A549 (cell line): ENCODE measurements around the gene MYRFL. TPM values are rescaled to one million over a fixed set of nuclear protein-coding genes. Genes with fewer than 3 reads are reported as not detected.
A peak's percentile ranks its signal among the peaks of the same experiment; 100 is the strongest.

Experiments used
- ATAC-seq, 2 experiments: fragments of 200-7000 bp in 1 of 2; fragments of >200 bp in 1 of 2; cut with Nextera tagmentation in 1 of 2; cut with Tn5 transposase in 1 of 2; 3 replicates each; pipeline versions ENCODE4 v1.8.0 to v1.9.1; 2018 to 2020; ENCODE audit warnings: mild to moderate bottlenecking in 1 of 2, moderate library complexity in 1 of 2
- CTCF ChIA-PET: fragments of 300-600 bp; sonication (Branson Sonifier 250); formaldehyde crosslinking; extraction: SDS; loops from one replicate; lab custom pipeline; 2021; ENCODE audit warnings: antibody characterized with exemption, inconsistent platforms; lab: Yijun Ruan, JAX
- POLR2A ChIA-PET: fragments of 350-600 bp; formaldehyde crosslinking; extraction: SDS; loops from one replicate; lab custom pipeline; 2021; ENCODE audit warnings: antibody characterized with exemption, inconsistent platforms; lab: Yijun Ruan, JAX
- DNase-seq, 2 experiments: peaks; one replicate each; pipeline versions ENCODE4 v3.0.0 to v3.0.0-alpha.2; 2011 to 2016; ENCODE audit warnings: low read depth in 1 of 2, low spot score in 1 of 2
- FAIRE-seq: peaks from 2 replicates; lab custom pipeline; 2011; peaks lifted over from hg19 to GRCh38; lab: Jason Lieb, UNC
- H3K27ac ChIP-seq, 2 experiments: fragments of >200 bp; sonication (Bioruptor Twin); formaldehyde crosslinking; 3 replicates each; pipeline ENCODE4 v1.5.1; 2016 to 2017
- H3K4me1 ChIP-seq: fragments of >200 bp; sonication (Bioruptor Twin); formaldehyde crosslinking; 3 replicates; pipeline ENCODE4 v1.6.1; 2016
- H3K4me2 ChIP-seq: fragments of >200 bp; sonication (Bioruptor Twin); formaldehyde crosslinking; 3 replicates; pipeline ENCODE4 v1.6.1; 2016
- H3K4me3 ChIP-seq: fragments of >200 bp; sonication (Bioruptor Twin); formaldehyde crosslinking; 3 replicates; pipeline ENCODE4 v1.5.1; 2016
- H3K9me3 ChIP-seq: fragments of >200 bp; sonication (Bioruptor Twin); formaldehyde crosslinking; 3 replicates; pipeline ENCODE4 v1.6.1; 2016
- ATOH8 ChIP-seq: fragments of 250-450 bp; sonication (Bioruptor Pico); IDR thresholded peaks from 2 replicates; pipeline ENCODE4 v1.5.0; 2020; ENCODE audit warnings: low read depth, mild to moderate bottlenecking, moderate library complexity
- BCL3 ChIP-seq: fragments of >200 bp; sonication (Bioruptor Twin); formaldehyde crosslinking; IDR thresholded peaks from 3 replicates; pipeline ENCODE4 v1.6.1; 2016
- BHLHE40 ChIP-seq: IDR thresholded peaks from 2 replicates; pipeline ENCODE4 v1.6.1; 2012; ENCODE audit warnings: low read depth, low read length, inconsistent platforms
- CBX2 ChIP-seq: fragments of 200-600 bp; sonication (generic); IDR thresholded peaks from 2 replicates; pipeline ENCODE4 v1.6.1; 2016; ENCODE audit warnings: low read depth, mild to moderate bottlenecking, borderline replicate concordance
- CHD4 ChIP-seq: fragments of 200-600 bp; sonication (generic); IDR thresholded peaks from 2 replicates; pipeline ENCODE4 v1.6.1; 2016; ENCODE audit warnings: antibody characterized with exemption, mild to moderate bottlenecking, borderline replicate concordance
- CTCF ChIP-seq: fragments of >200 bp; sonication (Bioruptor Twin); formaldehyde crosslinking; IDR thresholded peaks from 3 replicates; pipeline ENCODE4 v1.5.1; 2016
- EHF ChIP-seq: fragments of 250-450 bp; sonication (Bioruptor Pico); IDR thresholded peaks from 2 replicates; pipeline ENCODE4 v1.5.0; 2020; ENCODE audit warnings: mild to moderate bottlenecking
- FOSB ChIP-seq: fragments of 250-450 bp; sonication (Bioruptor Pico); IDR thresholded peaks from 2 replicates; pipeline ENCODE4 v1.5.0; 2020; ENCODE audit warnings: mild to moderate bottlenecking, moderate library complexity
- GATA3 ChIP-seq: IDR thresholded peaks from 2 replicates; pipeline ENCODE4 v1.6.1; 2012; ENCODE audit warnings: borderline replicate concordance
- HDAC2 ChIP-seq: fragments of 200-600 bp; sonication (generic); IDR thresholded peaks from 2 replicates; pipeline ENCODE4 v1.6.1; 2016
- HEYL ChIP-seq: fragments of 250-450 bp; sonication (Bioruptor Pico); IDR thresholded peaks from 2 replicates; pipeline ENCODE4 v1.8.0; 2021; ENCODE audit warnings: mild to moderate bottlenecking, moderate library complexity
- HOXA7 ChIP-seq: fragments of 250-450 bp; sonication (Bioruptor Pico); IDR thresholded peaks from 2 replicates; pipeline ENCODE4 v1.5.0; 2020; ENCODE audit warnings: mild to moderate bottlenecking, moderate library complexity
- JUNB ChIP-seq: fragments of >200 bp; sonication (Bioruptor Twin); formaldehyde crosslinking; IDR thresholded peaks from 2 replicates; pipeline ENCODE4 v1.6.1; 2016
- MAZ ChIP-seq: fragments of 150-350 bp; IDR thresholded peaks from 2 replicates; pipeline ENCODE4 v1.6.1; 2014; ENCODE audit warnings: antibody characterized with exemption, low read depth, low read length, borderline replicate concordance
- MYC ChIP-seq: IDR thresholded peaks from 2 replicates; pipeline ENCODE4 v1.6.1; 2012; ENCODE audit warnings: mild to moderate bottlenecking, inconsistent platforms, low read length, improper control_type of control experiment, borderline replicate concordance
- NFE2L2 ChIP-seq: fragments of 150-350 bp; conservative IDR thresholded peaks from 2 replicates; pipeline ENCODE4 v1.6.1; 2014; ENCODE audit warnings: low read length
- PHF8 ChIP-seq: fragments of 200-600 bp; sonication (generic); IDR thresholded peaks from 2 replicates; pipeline ENCODE4 v1.6.1; 2016; ENCODE audit warnings: low read depth, mild to moderate bottlenecking, antibody characterized with exemption, moderate library complexity, borderline replicate concordance
- POLR2AphosphoS2 ChIP-seq: conservative IDR thresholded peaks from 2 replicates; pipeline ENCODE4 v1.6.1; 2012; ENCODE audit warnings: low read length, improper control_type of control experiment, inconsistent platforms
- RAD21 ChIP-seq, 2 experiments: fragments of >200 bp in 1 of 2; sonication (Bioruptor Twin) in 1 of 2; formaldehyde crosslinking in 1 of 2; IDR thresholded peaks in 1 of 2; conservative IDR thresholded peaks in 1 of 2; 2 replicates in 1 of 2; 3 replicates in 1 of 2; pipeline ENCODE4 v1.6.1; 2012 to 2018; ENCODE audit warnings: inconsistent platforms in 1 of 2
- RARB ChIP-seq: fragments of 250-450 bp; sonication (Bioruptor Pico); IDR thresholded peaks from 2 replicates; pipeline ENCODE4 v1.8.0; 2021; ENCODE audit warnings: mild to moderate bottlenecking, moderate library complexity
- REST ChIP-seq: fragments of 200-600 bp; sonication (generic); IDR thresholded peaks from 2 replicates; pipeline ENCODE4 v1.6.1; 2016; ENCODE audit warnings: antibody characterized with exemption, mild to moderate bottlenecking, moderate library complexity
- SMC3 ChIP-seq: fragments of >200 bp; sonication (Bioruptor Twin); formaldehyde crosslinking; IDR thresholded peaks from 3 replicates; pipeline ENCODE4 v1.6.1; 2018; ENCODE audit warnings: inconsistent platforms
- TFCP2L1 ChIP-seq: fragments of 250-450 bp; sonication (Bioruptor Pico); IDR thresholded peaks from 2 replicates; pipeline ENCODE4 v1.5.0; 2021; ENCODE audit warnings: mild to moderate bottlenecking
- ZFP36 ChIP-seq: fragments of 450-650 bp; IDR thresholded peaks from 2 replicates; pipeline ENCODE4 v1.6.1; 2014; ENCODE audit warnings: borderline replicate concordance; ENCODE audit not compliant: partially characterized antibody
- WGBS: methylation state at CpG from one replicate; pipeline ENCODE4 v1.1.6; 2017; ENCODE audit errors: missing lambda C conversion rate; 5-methylcytosine and 5-hydroxymethylcytosine counted together
- polyA minus RNA-seq: library from RNA; depleted of rRNA, polyadenylated mRNA; stranded (reverse); fragments of >200 nt; gene quantifications from 2 replicates; pipeline ENCODE4 v1.2.3, GENCODE V29; 2011; rRNA and poly(A)+ RNA removed
- polyA plus RNA-seq, 4 experiments: library from polyadenylated mRNA; depleted of rRNA in 3 of 4; stranded (reverse); fragments of >200 nt; fragmentation: RNase III in 1 of 4; extraction: RNeasy Plus Mini Kit Qiagen cat#74134 plus additional on column Dnase treatment in 1 of 4; gene quantifications; 2 replicates in 3 of 4; 3 replicates in 1 of 4; pipeline ENCODE4 v1.2.3, GENCODE V29; 2011 to 2017

MYRFL gene
- polyA plus RNA-seq (2011; rRNA removed) (0.12 TPM in 1 of 2 replicates, not detected in the other), polyA plus RNA-seq (2017; fragmentation: RNase III; extraction: RNeasy Plus Mini Kit Qiagen cat#74134 plus additional on column Dnase treatment) (0.04 TPM in 1 of 3 replicates, not detected in the others), polyA minus RNA-seq (0.08 TPM in 1 of 2 replicates, not detected in the other)
- polyA plus RNA-seq (2012; cell fraction: cytosol; rRNA removed): not detected in 2 replicates
- polyA plus RNA-seq (2012; cell fraction: nucleus; rRNA removed): 0.02 TPM in 1 of 2 replicates, not detected in the other

GRCh38 chr12:69824966-69825560 lies at the start of gene MYRFL:
MYRFL (plus strand) TSS chr12:69825227; CDS start chr12:69825518, 291 bp downstream.
- CTCF ChIA-PET: no interaction called here
- POLR2A ChIA-PET: no interaction called here
- H3K9me3 ChIP-seq: no peaks in the 10 kb centered on the region
- DNase-seq: no peak
- TF ChIP-seq FOSB (CRISPR knock-in tag): no peak
- TF ChIP-seq, all 56 proteins: peak for 0
- Histone ChIP-seq H3K4me3 (no peak within 1 kb of the TSS), H3K27ac (no peak within 1 kb of the TSS), H3K4me2 (no peak within 1 kb of the TSS), H3K4me1 (peaks cover 11% of the 10 kb centered on the region; the same call in 2 of the 3 replicates)
- no peak for ATAC-seq
- 63% methylated on average over 5 of the region's 5 CpGs for WGBS
- no peak for FAIRE-seq

GRCh38 chr12:69779928-69780327 lies 45.1 kb upstream of the MYRFL start:
- peak; percentile 74 to 87; a peak in 4 of 6 replicates for ATAC-seq
- no peaks in the 10 kb centered on the region for H3K9me3 ChIP-seq
- no peaks in the 10 kb centered on the region for H3K4me1 ChIP-seq
- TF ChIP-seq BHLHE40: no peak
- no peak for TF ChIP-seq ATOH8 (CRISPR knock-in tag)
- peak; percentile 24; the same call in 2 of the 3 replicates for TF ChIP-seq CTCF
- no peak for TF ChIP-seq ZFP36
- TF ChIP-seq SMC3: no peak
- TF ChIP-seq GATA3: no peak
- no peak for TF ChIP-seq CBX2
- TF ChIP-seq EHF (CRISPR knock-in tag): no peak
- no peak for TF ChIP-seq HEYL (CRISPR knock-in tag)
- peak; percentile 34 to 67; a peak in 4 of 5 replicates for TF ChIP-seq RAD21 (conservative IDR thresholded peaks at IDR 0.05 in 1 of 2, IDR thresholded peaks at IDR 0.05 in 1 of 2)
- no peak for TF ChIP-seq JUNB
- no peak for TF ChIP-seq MAZ
- WGBS: 39% methylated on average over 7 of the region's 7 CpGs
- H3K4me2 ChIP-seq: no peak overlapping the region
- H3K27ac ChIP-seq: no peak overlapping the region
- H3K4me3 ChIP-seq: no peak overlapping the region
- DNase-seq: peak; percentile 30 to 51
- FAIRE-seq: no peak
- CTCF ChIA-PET: interaction anchor here (0.6 to 1.5 kb wide), 5 partner anchors 10 to 948 kb away, joined by 3 to 4 read pairs (median 3); partner anchors contain the start of gene BEST3
- POLR2A ChIA-PET: no interaction called here

- ChIA-PET POLR2A (no interaction called here), CTCF (interaction anchor here (0.7 to 1.1 kb wide), 3 partner anchors 104 to 131 kb away, joined by 3 read pairs; no protein-coding TSS in a partner anchor)
- ATAC-seq (no peak), FAIRE-seq (no peak), DNase-seq (no peak)
- no peaks in the 10 kb centered on the region for H3K4me1 ChIP-seq
- WGBS: 82% methylated on average over 6 of the region's 6 CpGs
- H3K9me3 ChIP-seq: no peaks in the 10 kb centered on the region
- no peak overlapping the region for H3K4me3 ChIP-seq
- no peak overlapping the region for H3K4me2 ChIP-seq
- no peak overlapping the region for H3K27ac ChIP-seq
- no peak for TF ChIP-seq SMC3
- TF ChIP-seq BCL3: no peak
- no peak for TF ChIP-seq RARB (CRISPR knock-in tag)
- no peak for TF ChIP-seq HOXA7 (CRISPR knock-in tag)
- no peak for TF ChIP-seq MYC
- no peak for TF ChIP-seq GATA3
- no peak for TF ChIP-seq REST
- no peak for TF ChIP-seq TFCP2L1 (CRISPR knock-in tag)
- TF ChIP-seq FOSB (CRISPR knock-in tag): no peak
- no peak for TF ChIP-seq HDAC2
- TF ChIP-seq CHD4: no peak
- TF ChIP-seq NFE2L2: no peak
- no peak for TF ChIP-seq POLR2AphosphoS2
- no peak for TF ChIP-seq PHF8
These were observed 41.7 kb upstream of the MYRFL start for GRCh38 chr12:69783365-69783764.
